Measurements from ENCODE around the gene ATF7IP.

DNA sequence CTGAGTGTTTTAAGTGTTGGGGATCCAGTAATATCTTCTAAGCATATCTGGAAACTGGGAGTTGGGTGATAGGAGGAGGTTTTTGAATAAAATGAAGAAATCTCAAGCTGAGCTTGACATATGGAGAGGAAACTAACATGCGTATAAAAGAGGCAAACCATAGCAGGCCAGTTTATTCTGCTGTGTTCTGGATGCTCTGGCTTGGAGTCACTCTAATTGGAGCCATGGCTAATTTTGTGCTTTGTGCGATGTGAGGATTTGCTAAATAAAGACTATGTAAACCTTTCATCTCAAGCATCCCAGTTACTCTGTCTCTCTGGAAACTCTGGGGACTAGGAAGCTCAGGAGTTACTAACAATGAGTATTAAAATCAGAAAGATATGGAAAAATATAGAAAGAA, 66.5 kb downstream of the ATF7IP start:
- no peak for TF ChIP-seq CTCF (conservative IDR thresholded peaks at IDR 0.05; ENCODE audit: low read depth, low read length)
- TF ChIP-seq EZH2 (IDR thresholded peaks at IDR 0.05; ENCODE audit: borderline replicate concordance, low read depth, low read length, poor library complexity, severe bottlenecking): no peak

Data from A673 (cell line).